ENCODE results near the gene ANTKMT.

ANTKMT gene

GRCh38 chr16:729768-730665 lies 9.1 kb downstream of the ANTKMT start:
- TF ChIP-seq YY1 (IDR thresholded peaks at IDR 0.05; ENCODE audit: low read depth) (no peak), ZBTB7A (IDR thresholded peaks at IDR 0.05; ENCODE audit: low read depth) (no peak), MAX (IDR thresholded peaks at IDR 0.05) (no peak), REST (IDR thresholded peaks at IDR 0.05; ENCODE audit: low read depth) (no peak), TAF1 (IDR thresholded peaks at IDR 0.05; ENCODE audit: low read depth) (no peak), FOXM1 (IDR thresholded peaks at IDR 0.05; ENCODE audit: borderline replicate concordance, low read depth) (no peak)

GRCh38 chr16:730666-731509 lies 9.9 kb downstream of the ANTKMT start:
- TF ChIP-seq YY1 (IDR thresholded peaks at IDR 0.05; ENCODE audit: low read depth) (no peak), EGR1 (IDR thresholded peaks at IDR 0.05) (no peak), TAF1 (IDR thresholded peaks at IDR 0.05; ENCODE audit: low read depth) (no peak), REST (IDR thresholded peaks at IDR 0.05; ENCODE audit: low read depth) (no peak), TEAD4 (IDR thresholded peaks at IDR 0.05) (no peak)

- TF ChIP-seq CREB1 (IDR thresholded peaks at IDR 0.05; ENCODE audit: low read depth) (no peak), YY1 (IDR thresholded peaks at IDR 0.05; ENCODE audit: low read depth) (no peak), REST (IDR thresholded peaks at IDR 0.05; ENCODE audit: low read depth) (no peak), NFIC (IDR thresholded peaks at IDR 0.05) (no peak), MAX (IDR thresholded peaks at IDR 0.05) (no peak), TCF12 (IDR thresholded peaks at IDR 0.05; ENCODE audit: low read depth) (no peak), TEAD4 (IDR thresholded peaks at IDR 0.05) (no peak), TAF1 (IDR thresholded peaks at IDR 0.05; ENCODE audit: low read depth) (no peak), EGR1 (IDR thresholded peaks at IDR 0.05) (no peak), ZBTB7A (IDR thresholded peaks at IDR 0.05; ENCODE audit: low read depth) (no peak), FOXM1 (IDR thresholded peaks at IDR 0.05; ENCODE audit: borderline replicate concordance, low read depth) (no peak), RAD21 (IDR thresholded peaks at IDR 0.05; ENCODE audit: low read depth) (no peak), EP300 (IDR thresholded peaks at IDR 0.05; ENCODE audit: borderline replicate concordance) (no peak), USF1 (IDR thresholded peaks at IDR 0.05) (no peak), CEBPB (IDR thresholded peaks at IDR 0.05) (no peak)
Measured at GRCh38 chr16:732332-732731, 11.4 kb downstream of the ANTKMT start.

- TF ChIP-seq TCF12 (IDR thresholded peaks at IDR 0.05; ENCODE audit: low read depth) (no peak), TAF1 (IDR thresholded peaks at IDR 0.05; ENCODE audit: low read depth) (no peak), YY1 (IDR thresholded peaks at IDR 0.05; ENCODE audit: low read depth) (no peak), NFIC (IDR thresholded peaks at IDR 0.05) (no peak), TEAD4 (IDR thresholded peaks at IDR 0.05) (no peak), FOXM1 (IDR thresholded peaks at IDR 0.05; ENCODE audit: borderline replicate concordance, low read depth) (no peak), USF1 (IDR thresholded peaks at IDR 0.05) (no peak), EP300 (IDR thresholded peaks at IDR 0.05; ENCODE audit: borderline replicate concordance) (no peak), REST (IDR thresholded peaks at IDR 0.05; ENCODE audit: low read depth) (no peak), RAD21 (IDR thresholded peaks at IDR 0.05; ENCODE audit: low read depth) (no peak), CEBPB (IDR thresholded peaks at IDR 0.05) (no peak), MAX (IDR thresholded peaks at IDR 0.05) (no peak)
Measured at GRCh38 chr16:732936-733335, 12.0 kb downstream of the ANTKMT start.
